Measurements from ENCODE around the gene SHISA9.

DNA sequence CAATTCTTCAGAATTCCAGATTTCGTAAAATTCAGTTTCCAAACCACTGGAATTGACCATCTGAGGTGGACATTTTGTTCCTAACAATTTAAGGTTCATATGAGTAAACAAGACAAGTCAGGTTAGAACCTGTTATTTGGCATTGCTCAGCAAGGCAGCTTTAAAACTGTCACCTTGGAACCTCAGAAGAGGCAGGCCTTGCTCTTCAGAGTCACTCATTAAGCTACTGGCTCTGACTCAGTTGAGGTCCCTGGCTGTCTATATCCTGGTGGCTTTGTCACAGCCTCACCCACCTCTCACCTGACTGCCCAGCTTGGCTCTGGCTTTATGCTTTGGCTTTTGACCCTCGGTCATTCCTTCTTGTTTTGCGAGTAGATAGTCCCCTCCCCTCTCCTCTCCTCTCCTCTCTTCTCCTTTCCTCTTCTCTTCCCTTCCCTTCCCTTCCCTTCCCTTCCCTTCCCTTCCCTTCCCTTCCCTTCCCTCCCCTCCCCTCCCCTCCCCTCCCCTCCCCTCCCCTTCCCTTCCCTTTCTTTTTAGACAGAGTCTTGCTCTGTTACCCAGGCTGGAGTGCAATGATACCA is 238.4 kb downstream of the SHISA9 start:
- TF ChIP-seq, protein P1, sequence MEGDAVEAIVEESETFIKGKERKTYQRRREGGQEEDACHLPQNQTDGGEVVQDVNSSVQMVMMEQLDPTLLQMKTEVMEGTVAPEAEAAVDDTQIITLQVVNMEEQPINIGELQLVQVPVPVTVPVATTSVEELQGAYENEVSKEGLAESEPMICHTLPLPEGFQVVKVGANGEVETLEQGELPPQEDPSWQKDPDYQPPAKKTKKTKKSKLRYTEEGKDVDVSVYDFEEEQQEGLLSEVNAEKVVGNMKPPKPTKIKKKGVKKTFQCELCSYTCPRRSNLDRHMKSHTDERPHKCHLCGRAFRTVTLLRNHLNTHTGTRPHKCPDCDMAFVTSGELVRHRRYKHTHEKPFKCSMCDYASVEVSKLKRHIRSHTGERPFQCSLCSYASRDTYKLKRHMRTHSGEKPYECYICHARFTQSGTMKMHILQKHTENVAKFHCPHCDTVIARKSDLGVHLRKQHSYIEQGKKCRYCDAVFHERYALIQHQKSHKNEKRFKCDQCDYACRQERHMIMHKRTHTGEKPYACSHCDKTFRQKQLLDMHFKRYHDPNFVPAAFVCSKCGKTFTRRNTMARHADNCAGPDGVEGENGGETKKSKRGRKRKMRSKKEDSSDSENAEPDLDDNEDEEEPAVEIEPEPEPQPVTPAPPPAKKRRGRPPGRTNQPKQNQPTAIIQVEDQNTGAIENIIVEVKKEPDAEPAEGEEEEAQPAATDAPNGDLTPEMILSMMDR (IDR thresholded peaks at IDR 0.05), result no peak
- TF ChIP-seq POLR2A (IDR thresholded peaks at IDR 0.05), result no peak
